Tibial nerve (tissue), 4 donors: ENCODE measurements around the gene RGS5. TPM values are rescaled to one million over a fixed set of nuclear protein-coding genes. Genes with fewer than 3 reads are reported as not detected.

Source experiments
- DNase-seq, 2 donors: peaks; one replicate each; pipeline ENCODE4 v3.0.0-alpha.2; 2019; ENCODE audit warnings: low spot score in 2 of 2
- H3K27ac ChIP-seq, 4 donors: fragments of 200-600 bp; sonication (generic) in 3 of 4; one replicate each; pipeline ENCODE4 v1.5.1; 2017 to 2019; ENCODE audit warnings: mild to moderate bottlenecking in 1 of 4
- H3K27me3 ChIP-seq, 2 donors: fragments of 200-600 bp; sonication (generic) in 1 of 2; one replicate each; pipeline versions ENCODE4 v1.5.1 to v1.6.0; 2017 to 2019
- H3K36me3 ChIP-seq, 3 donors: fragments of 200-600 bp; sonication (generic); one replicate each; pipeline ENCODE4 v1.5.1; 2018 to 2019
- H3K4me1 ChIP-seq, 4 donors: fragments of 200-600 bp; sonication (generic) in 3 of 4; one replicate each; pipeline ENCODE4 v1.5.1; 2017 to 2019
- H3K4me3 ChIP-seq, 4 donors: fragments of 200-600 bp; sonication (generic) in 3 of 4; one replicate each; pipeline ENCODE4 v1.5.1; 2017 to 2019; ENCODE audit warnings: mild to moderate bottlenecking in 1 of 4, moderate library complexity in 1 of 4
- H3K9me3 ChIP-seq, 4 donors: fragments of 200-600 bp; sonication (generic) in 3 of 4; one replicate each; pipeline ENCODE4 v1.5.1; 2017 to 2019
- CTCF ChIP-seq, 5 experiments: fragments of 200-600 bp in 3 of 5; fragments of 450-650 bp in 2 of 5; sonication (generic) in 3 of 5; IDR thresholded peaks; one replicate each; pipeline ENCODE4 v1.5.1; 2016 to 2019; ENCODE audit warnings: antibody characterized with exemption in 5 of 5, mild to moderate bottlenecking in 3 of 5, moderate library complexity in 2 of 5
- EP300 ChIP-seq, 2 donors: sonication (generic); formaldehyde crosslinking; IDR thresholded peaks; one replicate each; pipeline ENCODE4 v1.6.1; 2017; ENCODE audit warnings: antibody characterized with exemption in 2 of 2, mild to moderate bottlenecking in 1 of 2
- POLR2A ChIP-seq, 2 donors: fragments of 450-650 bp; IDR thresholded peaks; one replicate each; pipeline ENCODE4 v1.6.1; 2017; ENCODE audit warnings: antibody characterized with exemption in 2 of 2, mild to moderate bottlenecking in 2 of 2, moderate library complexity in 2 of 2
- WGBS, 2 donors: methylation state at CpG; one replicate each; pipeline ENCODE4 v1.1.5; 2018; 5-methylcytosine and 5-hydroxymethylcytosine counted together
- total RNA-seq, 4 donors: library from RNA; depleted of rRNA; stranded (reverse); fragments of >200 nt; gene quantifications; one replicate each; pipeline ENCODE4 v1.1.0, GENCODE V29; 2016

Gene RGS5
- total RNA-seq, 4 donors from 2014 or later, result 21.3 to 71.0 (median 43.7) TPM

GRCh38 chr1:163106364-163106987, 96.2 kb downstream of the RGS5 start:
- WGBS, 2 donors, result 45 to 48% methylated on average over 2 of the region's 2 CpGs
- H3K4me1 ChIP-seq, result no peaks in the 10 kb centered on the region
- no peaks in the 10 kb centered on the region for H3K36me3 ChIP-seq
- no peaks in the 10 kb centered on the region for H3K9me3 ChIP-seq
- no peak for TF ChIP-seq CTCF (IDR thresholded peaks at IDR 0.05)
- TF ChIP-seq EP300 (IDR thresholded peaks at IDR 0.05), result no peak
- TF ChIP-seq POLR2A (IDR thresholded peaks at IDR 0.05), result no peak
- no peak overlapping the region for H3K4me3 ChIP-seq
- H3K27ac ChIP-seq, result no peak overlapping the region
- DNase-seq, result no peak
- no peaks in the 10 kb centered on the region for H3K27me3 ChIP-seq

- no peak for DNase-seq
- Histone ChIP-seq H3K27me3 (no peaks in the 10 kb centered on the region), H3K27ac (no peak overlapping the region), H3K36me3 (no peaks in the 10 kb centered on the region), H3K4me1 (no peaks in the 10 kb centered on the region), H3K9me3 (no peaks in the 10 kb centered on the region), H3K4me3 (no peak overlapping the region)
- TF ChIP-seq POLR2A (IDR thresholded peaks at IDR 0.05) (no peak), CTCF (IDR thresholded peaks at IDR 0.05) (no peak), EP300 (IDR thresholded peaks at IDR 0.05) (no peak)
- WGBS, 2 donors, result 74 to 77% methylated on average over 4 of the region's 4 CpGs
Measured at GRCh38 chr1:163104385-163105099, 98.2 kb downstream of the RGS5 start.

- Histone ChIP-seq H3K4me3 (no peak overlapping the region), H3K27ac (no peak overlapping the region), H3K27me3 (no peaks in the 10 kb centered on the region), H3K36me3 (no peaks in the 10 kb centered on the region), H3K4me1 (no peaks in the 10 kb centered on the region), H3K9me3 (no peaks in the 10 kb centered on the region)
- TF ChIP-seq CTCF (IDR thresholded peaks at IDR 0.05), result no peak
- TF ChIP-seq POLR2A (IDR thresholded peaks at IDR 0.05), result no peak
- no peak for TF ChIP-seq EP300 (IDR thresholded peaks at IDR 0.05)
- 64 to 70% methylated on average over 1 of the region's 1 CpG for WGBS, 2 donors
- no peak for DNase-seq
Measured at GRCh38 chr1:163102590-163102989, 100.1 kb downstream of the RGS5 start.

GRCh38 chr1:163095213-163095612, 107.5 kb downstream of the RGS5 start:
- Histone ChIP-seq H3K27me3 (no peaks in the 10 kb centered on the region), H3K4me1 (no peaks in the 10 kb centered on the region), H3K36me3 (no peaks in the 10 kb centered on the region), H3K27ac (no peak overlapping the region), H3K4me3 (no peak overlapping the region), H3K9me3 (no peaks in the 10 kb centered on the region)
- 86 to 88% methylated on average over 1 of the region's 1 CpG for WGBS, 2 donors
- DNase-seq, result no peak
- TF ChIP-seq POLR2A (IDR thresholded peaks at IDR 0.05) (no peak), EP300 (IDR thresholded peaks at IDR 0.05) (no peak), CTCF (IDR thresholded peaks at IDR 0.05) (no peak)

GRCh38 chr1:163094589-163094988, 108.1 kb downstream of the RGS5 start:
- no peak overlapping the region for H3K27ac ChIP-seq
- H3K4me1 ChIP-seq, result no peaks in the 10 kb centered on the region
- H3K4me3 ChIP-seq, result no peak overlapping the region
- TF ChIP-seq CTCF (IDR thresholded peaks at IDR 0.05), result no peak
- no peak for TF ChIP-seq EP300 (IDR thresholded peaks at IDR 0.05)
- no peak for TF ChIP-seq POLR2A (IDR thresholded peaks at IDR 0.05)
- no peaks in the 10 kb centered on the region for H3K36me3 ChIP-seq
- 45 to 48% methylated on average over 2 of the region's 2 CpGs for WGBS, 2 donors
- no peak for DNase-seq
- no peaks in the 10 kb centered on the region for H3K9me3 ChIP-seq
- no peaks in the 10 kb centered on the region for H3K27me3 ChIP-seq
